GM19452 (cell line): ENCODE results near the gene ZNRF1.

Experiments
- ATAC-seq: cut with Tn5 transposase; IDR thresholded peaks from one replicate; pipeline ENCODE4 v1.9.1; 2021; ENCODE audit not compliant: unreplicated experiment

ZNRF1 gene

DNA sequence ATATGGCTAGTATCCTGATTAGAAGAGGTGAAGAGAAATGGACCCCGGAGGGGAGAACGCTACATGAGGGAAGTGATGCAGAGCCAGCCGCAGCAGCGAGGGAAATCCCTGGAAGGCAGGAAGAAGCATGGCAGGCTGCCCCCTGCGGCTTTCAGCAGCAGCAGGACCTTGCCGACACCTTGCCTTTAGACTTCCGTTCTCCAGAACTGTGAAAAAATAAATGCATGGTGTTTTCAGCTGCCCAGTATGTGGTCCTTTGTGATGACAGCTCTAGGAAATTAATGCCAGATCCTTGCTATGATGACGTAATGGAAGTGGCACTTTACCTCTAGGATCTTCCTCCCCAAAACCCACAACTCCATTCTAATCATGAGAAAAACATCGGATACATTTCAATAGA, 139.8 kb downstream of the ZNRF1 start:
- no peak for ATAC-seq

- ATAC-seq, result no peak
Measured at GRCh38 chr16:75139498-75139897, 140.7 kb downstream of the ZNRF1 start.

DNA sequence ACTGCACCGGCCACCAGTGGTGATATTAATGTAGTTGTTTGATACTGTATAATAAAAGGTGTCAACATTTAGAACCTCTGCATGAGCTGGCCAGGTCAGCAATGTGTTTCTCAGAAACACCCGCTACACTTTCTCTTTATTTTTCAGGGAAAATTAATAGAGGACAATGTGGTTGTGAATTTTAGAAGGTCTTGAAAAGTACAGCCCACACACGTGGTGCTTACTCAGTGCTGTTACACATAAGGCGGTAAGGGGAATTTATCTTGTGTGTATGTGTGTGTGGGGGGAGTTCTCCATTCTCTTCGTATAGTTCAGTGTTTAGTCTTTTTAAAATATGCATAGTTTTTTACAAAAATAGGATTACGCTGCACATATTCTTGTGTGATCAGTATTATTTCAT, 145.1 kb downstream of the ZNRF1 start:
- ATAC-seq, result no peak

GRCh38 chr16:75147968-75148310, 149.1 kb downstream of the ZNRF1 start:
- no peak for ATAC-seq

DNA sequence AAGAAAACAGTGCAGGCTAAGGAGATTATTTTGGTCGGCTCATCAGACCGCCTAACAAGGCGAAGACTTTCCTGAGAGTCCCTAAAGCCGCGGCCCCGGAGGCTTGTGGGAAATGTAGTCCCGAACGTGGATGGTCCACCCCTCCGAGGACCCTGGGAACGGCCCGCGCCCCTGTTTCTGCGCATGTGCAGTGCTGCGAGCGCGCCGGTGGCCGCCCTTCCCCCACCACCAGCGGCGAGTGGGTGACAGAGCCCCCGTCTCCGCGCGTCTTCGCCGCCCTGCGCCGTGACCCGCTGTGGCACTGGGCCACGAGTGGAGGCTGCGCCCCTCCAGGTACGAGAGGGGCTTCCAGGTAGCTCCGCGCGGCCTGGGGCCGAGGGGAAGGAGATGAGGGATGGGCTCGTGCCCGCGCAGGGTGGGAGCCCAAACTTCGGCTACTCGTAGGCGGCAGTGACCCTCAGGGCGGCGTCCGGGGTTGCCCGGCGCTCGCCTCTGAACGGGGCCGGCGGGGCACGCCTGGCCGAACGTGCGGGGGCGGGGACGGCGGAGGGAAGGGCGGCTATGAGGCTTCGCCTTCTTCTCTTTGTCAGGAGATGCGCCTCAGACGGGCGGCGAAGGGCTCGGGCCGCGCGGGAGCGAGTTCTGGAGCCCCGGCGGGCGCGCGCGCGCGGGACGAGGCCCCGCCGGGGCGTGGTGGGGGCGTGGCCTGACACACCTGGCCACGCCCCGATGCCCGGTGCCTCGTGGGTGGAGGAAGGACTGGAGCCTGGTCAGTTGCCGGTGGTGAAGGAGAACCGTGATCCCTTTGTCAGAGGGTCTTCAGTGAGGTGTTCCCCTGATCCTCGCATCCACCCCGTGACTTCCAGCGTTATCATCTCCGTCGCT, 149.7 kb downstream of the ZNRF1 start, which contains the start of gene ZFP1:
Gene ZFP1 (plus strand): TSS at position 214 of the 885 bp plus-strand sequence. CDS start 4,428 bp downstream, outside the sequence.
- ATAC-seq, result peak; percentile 87

DNA sequence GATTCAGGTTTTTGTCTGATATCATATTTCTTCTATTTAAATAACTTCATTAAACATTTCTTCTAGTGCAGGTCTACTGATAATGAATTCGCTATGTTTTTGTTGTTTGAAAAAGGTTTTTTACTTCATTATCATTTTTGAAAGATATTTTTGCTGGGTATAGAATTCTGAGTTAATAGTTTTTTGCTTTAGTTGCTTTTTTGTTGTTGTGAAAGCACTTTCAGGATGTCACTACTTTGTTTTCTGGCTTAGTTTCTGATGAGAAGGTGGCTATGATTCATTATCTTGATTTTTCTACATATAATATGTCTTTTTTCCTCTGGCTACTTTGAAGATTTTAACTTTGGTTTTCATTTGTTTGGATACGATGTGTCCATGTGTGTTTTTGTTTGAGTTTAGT, 153.0 kb downstream of the ZNRF1 start:
- ATAC-seq, result no peak

GRCh38 chr16:75152635-75153034, 153.8 kb downstream of the ZNRF1 start:
- ATAC-seq, result no peak

DNA sequence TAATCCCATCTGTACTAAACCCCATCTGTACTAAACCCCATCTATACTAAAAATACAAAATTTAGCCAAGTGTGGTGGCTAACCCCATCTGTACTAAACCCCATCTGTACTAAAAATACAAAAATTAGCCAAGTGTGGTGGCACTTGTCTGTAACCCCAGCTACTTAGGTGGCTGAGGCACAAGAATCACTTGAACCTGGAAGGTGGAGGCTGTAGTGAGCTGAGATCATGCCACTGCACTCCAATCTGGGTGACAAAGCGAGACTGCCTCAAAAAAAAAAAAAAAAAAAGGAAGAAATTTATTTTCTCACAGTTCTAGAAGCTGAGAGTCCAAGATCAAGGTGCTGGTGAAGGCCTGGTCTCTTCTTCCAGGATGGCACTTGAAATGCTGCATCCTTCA, 161.6 kb downstream of the ZNRF1 start:
- no peak for ATAC-seq
